A549 (cell line): ENCODE data around the gene AP2A2. TPM values are rescaled to one million over a fixed set of nuclear protein-coding genes. Genes with fewer than 3 reads are reported as not detected.

Experiments used
- ATAC-seq, 2 experiments: fragments of 200-7000 bp in 1 of 2; fragments of >200 bp in 1 of 2; cut with Nextera tagmentation in 1 of 2; cut with Tn5 transposase in 1 of 2; 3 replicates each; pipeline versions ENCODE4 v1.8.0 to v1.9.1; 2018 to 2020; ENCODE audit warnings: mild to moderate bottlenecking in 1 of 2, moderate library complexity in 1 of 2
- CTCF ChIA-PET: fragments of 300-600 bp; sonication (Branson Sonifier 250); formaldehyde crosslinking; extraction: SDS; loops from one replicate; lab custom pipeline; 2021; ENCODE audit warnings: antibody characterized with exemption, inconsistent platforms; lab: Yijun Ruan, JAX
- POLR2A ChIA-PET: fragments of 350-600 bp; formaldehyde crosslinking; extraction: SDS; loops from one replicate; lab custom pipeline; 2021; ENCODE audit warnings: antibody characterized with exemption, inconsistent platforms; lab: Yijun Ruan, JAX
- DNase-seq, 2 experiments: peaks; one replicate each; pipeline versions ENCODE4 v3.0.0 to v3.0.0-alpha.2; 2011 to 2016; ENCODE audit warnings: low read depth in 1 of 2, low spot score in 1 of 2
- FAIRE-seq: peaks from 2 replicates; lab custom pipeline; 2011; peaks lifted over from hg19 to GRCh38; lab: Jason Lieb, UNC
- H3K27ac ChIP-seq, 2 experiments: fragments of >200 bp; sonication (Bioruptor Twin); formaldehyde crosslinking; 3 replicates each; pipeline ENCODE4 v1.5.1; 2016 to 2017
- H3K4me1 ChIP-seq: fragments of >200 bp; sonication (Bioruptor Twin); formaldehyde crosslinking; 3 replicates; pipeline ENCODE4 v1.6.1; 2016
- H3K4me2 ChIP-seq: fragments of >200 bp; sonication (Bioruptor Twin); formaldehyde crosslinking; 3 replicates; pipeline ENCODE4 v1.6.1; 2016
- H3K4me3 ChIP-seq: fragments of >200 bp; sonication (Bioruptor Twin); formaldehyde crosslinking; 3 replicates; pipeline ENCODE4 v1.5.1; 2016
- H3K9me3 ChIP-seq: fragments of >200 bp; sonication (Bioruptor Twin); formaldehyde crosslinking; 3 replicates; pipeline ENCODE4 v1.6.1; 2016
- ATOH8 ChIP-seq: fragments of 250-450 bp; sonication (Bioruptor Pico); IDR thresholded peaks from 2 replicates; pipeline ENCODE4 v1.5.0; 2020; ENCODE audit warnings: low read depth, mild to moderate bottlenecking, moderate library complexity
- BHLHE40 ChIP-seq: IDR thresholded peaks from 2 replicates; pipeline ENCODE4 v1.6.1; 2012; ENCODE audit warnings: low read depth, low read length, inconsistent platforms
- CEBPB ChIP-seq, 2 experiments: fragments of >200 bp in 1 of 2; sonication (Bioruptor Twin) in 1 of 2; formaldehyde crosslinking in 1 of 2; IDR thresholded peaks; 2 replicates each; pipeline ENCODE4 v1.6.1; 2012 to 2016
- E2F6 ChIP-seq: IDR thresholded peaks from 2 replicates; pipeline ENCODE4 v1.6.1; 2012; ENCODE audit warnings: low read depth, borderline replicate concordance
- EP300 ChIP-seq, 2 experiments: fragments of >200 bp; sonication (Bioruptor Twin); formaldehyde crosslinking; IDR thresholded peaks; 2 replicates in 1 of 2; 3 replicates in 1 of 2; pipeline ENCODE4 v1.6.1; 2016 to 2017
- ESRRA ChIP-seq: fragments of 150-350 bp; IDR thresholded peaks from 2 replicates; pipeline ENCODE4 v1.6.1; 2014; ENCODE audit warnings: mild to moderate bottlenecking, low read length, borderline replicate concordance
- FOXS1 ChIP-seq: fragments of 250-450 bp; sonication (Bioruptor Pico); IDR thresholded peaks from 2 replicates; pipeline ENCODE4 v1.5.0; 2020; ENCODE audit warnings: mild to moderate bottlenecking, moderate library complexity
- GATA3 ChIP-seq: IDR thresholded peaks from 2 replicates; pipeline ENCODE4 v1.6.1; 2012; ENCODE audit warnings: borderline replicate concordance
- HMGXB4 ChIP-seq: fragments of 250-450 bp; sonication (Bioruptor Pico); IDR thresholded peaks from 2 replicates; pipeline ENCODE4 v1.5.0; 2021; ENCODE audit warnings: mild to moderate bottlenecking, moderate library complexity, borderline replicate concordance
- HOXA7 ChIP-seq: fragments of 250-450 bp; sonication (Bioruptor Pico); IDR thresholded peaks from 2 replicates; pipeline ENCODE4 v1.5.0; 2020; ENCODE audit warnings: mild to moderate bottlenecking, moderate library complexity
- HOXB5 ChIP-seq: fragments of 250-450 bp; sonication (Bioruptor Pico); IDR thresholded peaks from 2 replicates; pipeline ENCODE4 v1.5.0; 2020; ENCODE audit warnings: mild to moderate bottlenecking, moderate library complexity
- KDM1A ChIP-seq: fragments of 200-600 bp; sonication (generic); IDR thresholded peaks from 2 replicates; pipeline ENCODE4 v1.6.1; 2016; ENCODE audit warnings: low read depth, mild to moderate bottlenecking
- MAX ChIP-seq: IDR thresholded peaks from 2 replicates; pipeline ENCODE4 v1.6.1; 2012
- MAZ ChIP-seq: fragments of 150-350 bp; IDR thresholded peaks from 2 replicates; pipeline ENCODE4 v1.6.1; 2014; ENCODE audit warnings: antibody characterized with exemption, low read depth, low read length, borderline replicate concordance
- MYC ChIP-seq: IDR thresholded peaks from 2 replicates; pipeline ENCODE4 v1.6.1; 2012; ENCODE audit warnings: mild to moderate bottlenecking, inconsistent platforms, low read length, improper control_type of control experiment, borderline replicate concordance
- NFE2L2 ChIP-seq: fragments of 150-350 bp; conservative IDR thresholded peaks from 2 replicates; pipeline ENCODE4 v1.6.1; 2014; ENCODE audit warnings: low read length
- POLR2A ChIP-seq: IDR thresholded peaks from 2 replicates; pipeline ENCODE4 v1.6.1; 2012; ENCODE audit warnings: mild to moderate bottlenecking, low read length
- POLR2AphosphoS2 ChIP-seq: conservative IDR thresholded peaks from 2 replicates; pipeline ENCODE4 v1.6.1; 2012; ENCODE audit warnings: low read length, improper control_type of control experiment, inconsistent platforms
- RCOR1 ChIP-seq: fragments of 150-350 bp; IDR thresholded peaks from 2 replicates; pipeline ENCODE4 v1.6.1; 2014; ENCODE audit warnings: antibody characterized with exemption, low read length, low read depth
- RFX5 ChIP-seq: fragments of 450-650 bp; IDR thresholded peaks from 2 replicates; pipeline ENCODE4 v1.7.1; 2014; ENCODE audit warnings: antibody characterized with exemption, mild to moderate bottlenecking, moderate library complexity
- RNF2 ChIP-seq: fragments of 200-600 bp; sonication (generic); IDR thresholded peaks from 2 replicates; pipeline ENCODE4 v1.6.1; 2016; ENCODE audit warnings: low read depth, mild to moderate bottlenecking, antibody characterized with exemption, moderate library complexity, borderline replicate concordance
- SMC3 ChIP-seq: fragments of >200 bp; sonication (Bioruptor Twin); formaldehyde crosslinking; IDR thresholded peaks from 3 replicates; pipeline ENCODE4 v1.6.1; 2018; ENCODE audit warnings: inconsistent platforms
- TP53 ChIP-seq: fragments of 250-450 bp; sonication (Bioruptor Pico); IDR thresholded peaks from 2 replicates; pipeline ENCODE4 v1.5.0; 2021; ENCODE audit warnings: mild to moderate bottlenecking, moderate library complexity
- USF2 ChIP-seq: fragments of 450-650 bp; IDR thresholded peaks from 2 replicates; pipeline ENCODE4 v1.6.1; 2014; ENCODE audit warnings: antibody characterized with exemption
- ZC3H11A ChIP-seq: fragments of 450-650 bp; IDR thresholded peaks from 2 replicates; pipeline ENCODE4 v1.6.1; 2014; ENCODE audit warnings: antibody characterized with exemption, mild to moderate bottlenecking
- ZFP36 ChIP-seq: fragments of 450-650 bp; IDR thresholded peaks from 2 replicates; pipeline ENCODE4 v1.6.1; 2014; ENCODE audit warnings: borderline replicate concordance; ENCODE audit not compliant: partially characterized antibody
- WGBS: methylation state at CpG from one replicate; pipeline ENCODE4 v1.1.6; 2017; ENCODE audit errors: missing lambda C conversion rate; 5-methylcytosine and 5-hydroxymethylcytosine counted together
- polyA plus RNA-seq, 4 experiments: library from polyadenylated mRNA; depleted of rRNA in 3 of 4; stranded (reverse); fragments of >200 nt; fragmentation: RNase III in 1 of 4; extraction: RNeasy Plus Mini Kit Qiagen cat#74134 plus additional on column Dnase treatment in 1 of 4; gene quantifications; 2 replicates in 3 of 4; 3 replicates in 1 of 4; pipeline ENCODE4 v1.2.3, GENCODE V29; 2011 to 2017

AP2A2 gene
- polyA plus RNA-seq, 2 of the 4 experiments (the other 2 are of a cell fraction), result 39.4 to 60.4 TPM

- CTCF ChIA-PET, result interaction anchor here (1.6 kb wide), 1 partner anchor 8 kb away, joined by 3 read pairs; no protein-coding TSS in a partner anchor
- H3K27ac ChIP-seq, result no peak overlapping the region
- POLR2A ChIA-PET, result no interaction called here
- FAIRE-seq, result no peak
- no peak for TF ChIP-seq CEBPB (IDR thresholded peaks at IDR 0.05)
- no peaks in the 10 kb centered on the region for H3K4me1 ChIP-seq
- 95% methylated on average over 21 of the region's 21 CpGs for whole genome bisulfite sequencing
- no peak overlapping the region for H3K4me2 ChIP-seq
- no peak for DNase-seq
- H3K4me3 ChIP-seq, result no peak overlapping the region
- no peaks in the 10 kb centered on the region for H3K9me3 ChIP-seq
- ATAC-seq, result no peak
Observed at GRCh38 chr11:985406-985805, 59.7 kb downstream of the AP2A2 start.

- WGBS, result 96% methylated on average over 18 of the region's 20 CpGs
- no peak overlapping the region for H3K27ac ChIP-seq
- no peaks in the 10 kb centered on the region for H3K4me1 ChIP-seq
- H3K9me3 ChIP-seq, result no peaks in the 10 kb centered on the region
- DNase-seq, result no peak
- H3K4me2 ChIP-seq, result no peak overlapping the region
- ATAC-seq, result no peak
- CTCF ChIA-PET, result no interaction called here
- no peak for TF ChIP-seq MAX
- TF ChIP-seq MYC, result no peak
- TF ChIP-seq ESRRA, result no peak
- no peak for TF ChIP-seq FOXS1 (CRISPR knock-in tag)
- TF ChIP-seq RCOR1, result no peak
- TF ChIP-seq MAZ, result no peak
- TF ChIP-seq KDM1A, result no peak
- TF ChIP-seq ZC3H11A, result no peak
- no peak for TF ChIP-seq HOXB5
- no peak for TF ChIP-seq SMC3
- TF ChIP-seq POLR2AphosphoS2, result no peak
- TF ChIP-seq E2F6, result no peak
- no peak for TF ChIP-seq USF2
- no peak for TF ChIP-seq GATA3
- no peak for FAIRE-seq
- POLR2A ChIA-PET, result no interaction called here
- H3K4me3 ChIP-seq, result no peak overlapping the region
Observed at GRCh38 chr11:985848-986247, 60.2 kb downstream of the AP2A2 start.

GRCh38 chr11:986270-986951 is 60.7 kb downstream of the AP2A2 start:
- no peak for DNase-seq
- Histone ChIP-seq H3K27ac (no peak overlapping the region), H3K9me3 (no peaks in the 10 kb centered on the region), H3K4me2 (no peak overlapping the region), H3K4me3 (no peak overlapping the region), H3K4me1 (no peaks in the 10 kb centered on the region)
- ChIA-PET CTCF (no interaction called here), POLR2A (no interaction called here)
- FAIRE-seq, result no peak
- ATAC-seq, result no peak
- TF ChIP-seq HOXA7 (no peak), TP53 (CRISPR knock-in tag) (no peak), RFX5 (no peak), RNF2 (no peak), MAZ (no peak), ZFP36 (no peak), ATOH8 (CRISPR knock-in tag) (no peak), ZC3H11A (no peak), BHLHE40 (no peak), POLR2A (no peak), HOXB5 (no peak), EP300 (IDR thresholded peaks at IDR 0.05) (no peak), NFE2L2 (no peak), HMGXB4 (CRISPR knock-in tag) (no peak)
- WGBS, result 89% methylated on average over 17 of the region's 28 CpGs
